B cell (primary cell): ENCODE measurements around the gene PNPLA2. TPM values are rescaled to one million over a fixed set of nuclear protein-coding genes. Genes with fewer than 3 reads are reported as not detected.

Experiments used
- ATAC-seq: fragments of 200-7000 bp; cut with Tn5 transposase; one replicate; pipeline ENCODE4 v1.10.0; 2021; ENCODE audit warnings: low read depth, mild to moderate bottlenecking, moderate number of reproducible peaks, moderate library complexity
- CTCF ChIA-PET: fragments of 350-600 bp; sonication (Branson Sonifier 250); formaldehyde crosslinking; loops from one replicate; lab custom pipeline; 2021; ENCODE audit warnings: antibody characterized with exemption, inconsistent platforms; lab: Charles Lee
- POLR2A ChIA-PET: fragments of 350-600 bp; sonication (Branson Sonifier 250); formaldehyde crosslinking; loops from one replicate; lab custom pipeline; 2021; ENCODE audit warnings: antibody characterized with exemption; lab: Charles Lee
- DNase-seq: peaks from one replicate; pipeline ENCODE4 v3.0.0; 2013
- H2AFZ ChIP-seq: 2 replicates; pipeline ENCODE4 v1.6.1; 2012; ENCODE audit warnings: mild to moderate bottlenecking, low read depth, low read length; ENCODE audit not compliant: insufficient read depth, poor library complexity, severe bottlenecking
- H3K27ac ChIP-seq, 2 donors: 1 replicate in 1 of 2; 2 replicates in 1 of 2; pipeline ENCODE4 v1.5.1; 2012 to 2013; ENCODE audit warnings: low read length in 2 of 2, mild to moderate bottlenecking in 2 of 2, moderate library complexity in 1 of 2
- H3K27me3 ChIP-seq, 4 experiments: fragments of 200-600 bp in 1 of 4; sonication (generic) in 1 of 4; replicated peaks in 1 of 4; 1 replicate in 2 of 4; 2 replicates in 2 of 4; pipeline versions ENCODE4 v1.6.1 to v1.7.0; 2013 to 2016; ENCODE audit warnings: low read length in 3 of 4, mild to moderate bottlenecking in 2 of 4, mixed read lengths in 1 of 4, moderate library complexity in 1 of 4; ENCODE audit not compliant: insufficient read depth in 4 of 4, control insufficient read depth in 3 of 4; ENCODE audit errors: control extremely low read depth in 1 of 4
- H3K36me3 ChIP-seq, 2 experiments: replicated peaks in 1 of 2; 1 replicate in 1 of 2; 2 replicates in 1 of 2; pipeline versions ENCODE4 v1.6.1 to v1.7.1; 2013; ENCODE audit warnings: low read length in 1 of 2; ENCODE audit not compliant: insufficient read depth in 2 of 2, control insufficient read depth in 1 of 2; ENCODE audit errors: control extremely low read depth in 1 of 2, extremely low read depth in 1 of 2
- H3K4me1 ChIP-seq, 2 donors: fragments of 200-600 bp in 1 of 2; sonication (generic) in 1 of 2; 1 replicate in 1 of 2; 2 replicates in 1 of 2; pipeline versions ENCODE4 v1.5.1 to v1.6.1; 2013 to 2017; ENCODE audit warnings: low read length in 2 of 2; ENCODE audit not compliant: control insufficient read depth in 2 of 2, insufficient read depth in 2 of 2
- H3K4me2 ChIP-seq: replicated peaks from 2 replicates; pipeline ENCODE3; 2012; ENCODE audit warnings: mild to moderate bottlenecking, low read depth, low read length; ENCODE audit not compliant: poor library complexity, severe bottlenecking
- H3K4me3 ChIP-seq, 5 experiments: fragments of 200-600 bp in 1 of 5; sonication (generic) in 1 of 5; 1 replicate in 3 of 5; 2 replicates in 2 of 5; pipeline versions ENCODE4 v1.5.1 to v1.7.0; 2011 to 2016; ENCODE audit warnings: low read length in 4 of 5, mild to moderate bottlenecking in 4 of 5, low read depth in 2 of 5, control low read depth in 1 of 5, moderate library complexity in 1 of 5; ENCODE audit not compliant: insufficient read depth in 1 of 5; ENCODE audit errors: control extremely low read depth in 1 of 5, extremely low read depth in 1 of 5
- H3K79me2 ChIP-seq: fragments of 200-600 bp; sonication (generic); one replicate; pipeline ENCODE4 v1.6.0; 2016; ENCODE audit warnings: low read length; ENCODE audit not compliant: control insufficient read depth, insufficient read depth
- H3K9ac ChIP-seq: fragments of 200-600 bp; sonication (generic); 2 replicates; pipeline ENCODE4 v1.6.1; 2017; ENCODE audit warnings: mild to moderate bottlenecking, low read length, moderate library complexity
- H3K9me3 ChIP-seq, 3 donors: one replicate each; pipeline versions ENCODE4 v1.6.1 to v1.7.1; 2013; ENCODE audit warnings: low read length in 2 of 3; ENCODE audit not compliant: control insufficient read depth in 2 of 3, insufficient read depth in 1 of 3; ENCODE audit errors: control extremely low read depth in 1 of 3
- H4K20me1 ChIP-seq: 2 replicates; pipeline ENCODE4 v1.6.0; 2012; ENCODE audit warnings: mild to moderate bottlenecking, low read length; ENCODE audit not compliant: insufficient read depth, control insufficient read depth, poor library complexity, severe bottlenecking
- H3K27ac Mint-ChIP-seq: one replicate; pipeline ENCODE4 v1.8.0; 2021; ENCODE audit warnings: mixed read lengths
- H3K27me3 Mint-ChIP-seq: one replicate; pipeline ENCODE4 v1.8.0; 2021; ENCODE audit warnings: mixed read lengths
- H3K4me1 Mint-ChIP-seq: one replicate; pipeline ENCODE4 v1.8.0; 2021; ENCODE audit warnings: mixed read lengths
- H3K4me3 Mint-ChIP-seq: one replicate; pipeline ENCODE4 v1.8.0; 2021; ENCODE audit warnings: mixed read lengths
- H3K9me3 Mint-ChIP-seq: one replicate; pipeline ENCODE4 v1.8.0; 2022; ENCODE audit warnings: mixed read lengths; ENCODE audit not compliant: insufficient read depth
- CTCF ChIP-seq: fragments of 200-600 bp; IDR thresholded peaks from one replicate; pipeline ENCODE4 v1.8.0; 2022; ENCODE audit warnings: antibody characterized with exemption, mild to moderate bottlenecking
- EZH2 ChIP-seq: IDR thresholded peaks from 2 replicates; pipeline ENCODE4 v1.6.1; 2012; ENCODE audit warnings: borderline replicate concordance, low read depth, mild to moderate bottlenecking, moderate library complexity, low read length; ENCODE audit not compliant: insufficient read depth, poor library complexity, severe bottlenecking
- WGBS: methylation state at CpG from one replicate; pipeline ENCODE4 v1.1.5; 2013; ENCODE audit warnings: missing lambda C conversion rate; ENCODE audit not compliant: insufficient coverage; 5-methylcytosine and 5-hydroxymethylcytosine counted together
- intact Hi-C: fragments of 100-400 bp; cut with micrococcal nuclease; formaldehyde crosslinking; loops from one replicate; pipeline ENCODE4 v1.10.0; 2022
- polyA plus RNA-seq: library from polyadenylated mRNA; depleted of rRNA; stranded (reverse); fragments of >200 nt; gene quantifications from 2 replicates; pipeline ENCODE4 v1.2.3, GENCODE V29; 2012
- total RNA-seq, 2 donors: library from RNA; stranded (reverse); fragments of 120-200 nt in 1 of 2; gene quantifications; 1 replicate in 1 of 2; 2 replicates in 1 of 2; pipeline versions ENCODE4 v1.2.3 to v1.2.4, GENCODE V29; 2013 to 2022

Gene PNPLA2
- total and polyA plus RNA-seq, 2 donors (not counting 1 experiment from before 2014, with no cell fraction given): 208 to 276 TPM

- 95% methylated on average over 5 of the region's 6 CpGs for WGBS
- Histone ChIP-seq H3K4me2 (no peak overlapping the region), H3K4me1 (peaks cover 21 to 26% of the 10 kb centered on the region in 2 donors), H3K36me3 (peaks cover 2 to 24% of the 10 kb centered on the region in 2 experiments), H3K27me3 (no peaks in the 10 kb centered on the region), H3K4me3 (no peak overlapping the region), H2AFZ (no peak overlapping the region), H3K9ac (no peak overlapping the region), H3K79me2 (peaks cover 24% of the 10 kb centered on the region), H3K9me3 (no peaks in the 10 kb centered on the region), H3K27ac (no peak overlapping the region), H4K20me1 (peaks cover 36% of the 10 kb centered on the region)
- ATAC-seq (no peak), DNase-seq (no peak)
- no peak overlapping the region for H3K27ac Mint-ChIP-seq
- H3K27me3 Mint-ChIP-seq: no peaks in the 10 kb centered on the region
- peaks cover 32% of the 10 kb centered on the region for H3K4me1 Mint-ChIP-seq
- H3K4me3 Mint-ChIP-seq: no peak overlapping the region
- no peaks in the 10 kb centered on the region for H3K9me3 Mint-ChIP-seq
- TF ChIP-seq EZH2 (no peak), CTCF (no peak)
- intact Hi-C loops: no loop called here
- CTCF ChIA-PET: no interaction called here
- POLR2A ChIA-PET: no interaction called here
Measured at GRCh38 chr11:813072-813455, 5.7 kb upstream of the PNPLA2 start.

GRCh38 chr11:813456-814096, 5.1 kb upstream of the PNPLA2 start:
- Histone ChIP-seq H3K36me3 (peaks cover 2 to 24% of the 10 kb centered on the region in 2 experiments), H3K27ac (no peak overlapping the region), H3K4me2 (no peak overlapping the region), H3K4me3 (no peak overlapping the region), H3K79me2 (peaks cover 26% of the 10 kb centered on the region), H3K9ac (no peak overlapping the region), H3K9me3 (no peaks in the 10 kb centered on the region), H3K27me3 (no peaks in the 10 kb centered on the region), H4K20me1 (peaks cover 36% of the 10 kb centered on the region), H2AFZ (no peak overlapping the region), H3K4me1 (peaks cover 19 to 24% of the 10 kb centered on the region in 2 donors)
- POLR2A ChIA-PET: no interaction called here
- Mint-ChIP-seq H3K9me3 (no peaks in the 10 kb centered on the region), H3K4me1 (peaks cover 31% of the 10 kb centered on the region), H3K27ac (no peak overlapping the region), H3K4me3 (no peak overlapping the region), H3K27me3 (no peaks in the 10 kb centered on the region)
- no peak for DNase-seq
- TF ChIP-seq EZH2 (no peak), CTCF (no peak)
- CTCF ChIA-PET: no interaction called here
- 82% methylated on average over 9 of the region's 9 CpGs for WGBS
- no peak for ATAC-seq
- intact Hi-C loops: no loop called here
